ACHN (cell line): ENCODE measurements around the gene PLA2G12B.
"Not testable (repeated sequence)": the region's sequence is repeated elsewhere in the genome, so short reads cannot be mapped to it uniquely, and the experiment has no call there.

Experiments
- DNase-seq: peaks from one replicate; pipeline ENCODE4 v3.0.0-alpha.2; 2015
- in situ Hi-C: cut with HindIII; loops from 2 replicates; pipeline ENCODE4 v1.10.0; 2017; ENCODE audit warnings: low sequenced_read_pairs, low pct_ligation_motif_present, low pct_unique_long_range_greater_than_20kb

The PLA2G12B gene

DNA sequence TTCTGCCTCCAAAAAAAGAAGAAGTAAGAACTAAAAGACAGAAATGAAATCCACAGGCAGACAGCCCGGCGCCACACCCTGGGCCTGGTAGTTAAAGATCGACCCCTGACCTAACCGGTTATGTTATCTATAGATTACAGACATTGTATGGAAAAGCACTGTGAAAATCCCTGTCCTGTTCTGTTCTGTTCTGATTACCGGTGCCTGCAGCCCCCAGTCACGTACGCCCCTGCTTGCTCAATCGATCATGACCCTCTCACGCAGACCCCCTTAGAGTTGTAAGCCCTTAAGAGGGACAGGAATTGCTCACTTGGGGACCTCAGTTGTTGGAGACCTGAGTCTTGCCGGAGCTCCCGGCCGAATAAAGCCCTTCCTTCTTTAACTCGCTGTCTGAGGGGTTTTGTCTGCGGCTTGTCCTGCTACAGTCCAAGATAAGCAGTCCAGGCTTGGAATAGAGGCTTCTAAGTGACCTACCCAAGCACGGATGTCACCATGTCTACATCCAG lies 50.6 kb downstream of the PLA2G12B start:
- DNase-seq, in situ Hi-C loops: not testable (repeated sequence)

DNA sequence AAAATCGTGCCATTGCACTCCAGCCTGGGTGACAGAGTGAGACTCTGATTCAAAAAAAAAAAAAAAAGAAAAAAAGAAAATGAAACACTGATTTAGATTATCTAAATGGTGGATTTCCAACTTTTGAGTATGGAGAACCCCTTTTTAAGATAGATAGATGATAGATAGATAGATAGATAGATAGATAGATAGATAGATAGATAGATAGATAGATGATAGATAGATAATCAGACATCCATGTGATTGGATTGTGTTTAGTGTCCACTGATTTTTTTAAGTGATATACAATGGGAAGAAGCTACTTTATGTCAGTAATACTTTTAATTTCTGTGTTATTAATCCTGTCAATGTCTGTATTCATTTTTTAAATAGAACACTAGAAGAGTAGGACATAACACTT lies 55.1 kb downstream of the PLA2G12B start:
- in situ Hi-C loops, result no loop called here
- DNase-seq, result no peak

DNA sequence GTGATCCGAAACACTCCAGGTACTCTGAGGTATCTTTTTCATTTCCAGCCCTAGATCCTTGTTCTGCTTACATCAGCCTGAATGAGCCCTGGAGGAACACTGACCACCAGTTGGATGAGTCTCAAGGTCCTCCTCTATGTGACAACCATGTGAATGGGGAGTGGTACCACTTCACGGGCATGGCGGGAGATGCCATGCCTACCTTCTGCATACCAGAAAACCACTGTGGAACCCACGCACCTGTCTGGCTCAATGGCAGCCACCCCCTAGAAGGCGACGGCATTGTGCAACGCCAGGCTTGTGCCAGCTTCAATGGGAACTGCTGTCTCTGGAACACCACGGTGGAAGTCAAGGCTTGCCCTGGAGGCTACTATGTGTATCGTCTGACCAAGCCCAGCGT lies 56.0 kb downstream of the PLA2G12B start:
- in situ Hi-C loops, result no loop called here
- no peak for DNase-seq

DNA sequence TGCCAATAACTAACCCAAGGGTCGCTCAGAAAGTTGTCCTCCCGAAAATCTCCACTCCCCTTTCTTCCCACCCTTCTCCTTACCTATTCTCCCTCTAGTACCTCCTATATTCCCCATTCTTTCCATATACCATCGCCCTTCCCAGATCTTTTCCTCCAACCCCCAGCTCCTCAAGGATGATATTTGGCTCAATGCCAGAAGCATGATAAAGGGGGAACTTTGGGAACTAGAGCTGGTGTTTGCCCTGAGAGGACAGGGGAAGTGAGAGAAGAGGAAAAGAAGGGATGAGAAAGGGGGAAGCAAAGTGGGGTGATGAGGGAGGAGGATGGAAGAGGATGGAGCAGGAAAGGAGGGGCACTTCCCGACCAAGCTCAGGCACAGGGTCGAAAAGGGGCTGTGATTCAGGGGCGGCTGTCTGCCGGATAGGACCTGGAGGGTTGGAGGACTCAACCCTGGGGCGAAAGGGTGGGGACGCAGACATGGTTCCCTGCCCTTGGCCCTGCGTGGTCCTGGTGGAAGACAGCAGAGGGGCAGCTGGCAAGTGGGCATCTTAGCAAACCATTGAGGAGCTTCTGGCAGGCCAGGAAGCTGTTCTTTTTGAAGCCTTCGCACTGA lies 59.3 kb downstream of the PLA2G12B start:
- in situ Hi-C loops, result no loop called here
- DNase-seq, result no peak

DNA sequence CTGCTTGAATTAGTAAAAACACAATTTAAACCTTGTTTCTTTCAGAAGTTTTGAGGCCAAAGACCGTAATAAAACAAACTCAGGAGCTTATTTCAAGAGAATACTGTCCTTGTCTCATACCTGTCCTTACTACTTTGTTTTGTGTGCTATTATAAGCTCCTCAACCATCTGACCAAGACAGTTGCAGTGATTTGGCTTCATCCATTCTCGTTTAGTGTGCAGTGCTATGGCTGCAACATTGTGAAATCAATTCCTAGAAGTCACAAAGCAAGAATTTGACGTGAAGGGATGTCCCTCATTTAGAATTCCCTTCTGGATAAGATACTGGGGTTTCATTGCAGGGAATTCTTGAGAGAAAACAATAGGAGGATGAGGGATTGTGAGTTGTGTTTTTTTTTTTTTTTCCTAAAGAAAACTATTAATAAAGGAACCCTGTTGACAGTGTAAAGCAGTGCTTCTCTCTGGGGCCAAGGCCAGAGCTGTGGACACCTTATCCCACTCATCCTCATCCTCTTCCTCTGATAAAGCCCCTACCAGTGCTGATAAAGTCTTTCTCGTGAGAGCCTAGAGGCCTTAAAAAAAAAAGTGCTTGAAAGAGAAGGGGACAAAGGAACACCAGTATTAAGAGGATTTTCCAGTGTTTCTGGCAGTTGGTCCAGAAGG lies 61.3 kb downstream of the PLA2G12B start, which contains the start of gene OIT3:
TSS of gene OIT3 (plus strand) at position 604 of the 663 bp plus-strand sequence. CDS start 60 bp downstream, outside the sequence.
- in situ Hi-C loops, result no loop called here
- DNase-seq, result no peak

DNA sequence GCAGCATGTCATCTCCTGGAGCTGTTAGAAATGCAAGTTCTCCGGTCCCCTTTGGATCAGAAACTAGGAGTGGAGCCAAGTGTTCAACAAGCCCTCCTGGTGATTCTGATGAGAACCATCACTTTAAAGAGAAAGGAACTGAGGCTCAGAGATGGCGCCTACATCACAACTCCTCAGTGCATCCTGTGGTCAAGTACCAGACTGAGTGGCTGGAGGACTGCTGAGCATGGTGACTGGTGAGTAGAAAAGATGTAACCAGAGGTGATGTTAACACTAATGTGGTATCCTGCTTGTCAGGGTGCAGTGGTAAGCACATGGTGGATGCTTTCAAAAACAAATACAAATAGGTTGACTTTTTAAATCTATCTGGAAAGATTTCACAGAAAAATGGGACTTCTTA lies 64.5 kb downstream of the PLA2G12B start:
- DNase-seq, result no peak
- in situ Hi-C loops, result no loop called here

DNA sequence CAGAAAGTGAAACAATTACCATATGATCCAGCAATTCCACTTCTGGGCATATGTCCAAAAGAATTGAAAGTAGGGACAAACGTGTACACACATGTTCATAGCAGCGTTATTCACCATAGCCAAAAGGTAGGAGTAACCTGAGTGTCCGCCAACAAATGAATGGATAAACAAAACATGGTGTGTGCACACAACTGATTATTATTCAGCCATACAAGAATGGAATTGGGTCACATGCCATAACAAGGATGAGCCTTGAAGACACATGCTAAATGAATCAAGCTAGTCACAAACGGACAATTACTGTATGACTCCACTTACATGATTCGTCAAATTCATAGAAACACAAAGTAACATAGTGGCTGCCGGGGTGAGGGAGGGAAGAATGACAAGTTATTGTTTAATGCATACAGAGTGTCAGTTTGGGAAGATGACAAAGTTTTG lies 65.2 kb downstream of the PLA2G12B start:
- no peak for DNase-seq
- in situ Hi-C loops, result no loop called here

DNA sequence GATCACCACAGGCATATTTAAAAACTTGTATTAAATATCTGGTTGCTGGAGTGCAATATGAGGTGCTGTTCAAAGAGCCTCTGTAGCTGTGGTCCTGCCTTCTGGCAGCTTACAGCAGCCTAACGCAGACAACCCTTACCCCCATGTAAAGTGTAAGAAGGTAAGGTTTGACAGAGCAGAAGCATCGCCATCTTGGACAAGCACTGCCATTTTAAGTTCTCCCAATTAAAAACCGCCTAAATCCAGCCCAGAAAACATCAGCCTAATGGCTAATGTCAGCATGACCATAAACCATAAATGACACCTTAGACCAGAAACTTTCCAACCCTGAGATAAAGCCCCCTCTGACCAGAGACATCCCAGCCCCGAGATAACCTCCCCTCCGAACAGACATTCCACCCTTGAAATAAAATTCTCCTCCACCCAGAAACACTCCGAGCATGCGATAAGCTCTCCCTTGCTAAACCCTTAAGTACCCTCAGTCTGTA lies 66.4 kb downstream of the PLA2G12B start:
- no peak for DNase-seq
- in situ Hi-C loops, result no loop called here

DNA sequence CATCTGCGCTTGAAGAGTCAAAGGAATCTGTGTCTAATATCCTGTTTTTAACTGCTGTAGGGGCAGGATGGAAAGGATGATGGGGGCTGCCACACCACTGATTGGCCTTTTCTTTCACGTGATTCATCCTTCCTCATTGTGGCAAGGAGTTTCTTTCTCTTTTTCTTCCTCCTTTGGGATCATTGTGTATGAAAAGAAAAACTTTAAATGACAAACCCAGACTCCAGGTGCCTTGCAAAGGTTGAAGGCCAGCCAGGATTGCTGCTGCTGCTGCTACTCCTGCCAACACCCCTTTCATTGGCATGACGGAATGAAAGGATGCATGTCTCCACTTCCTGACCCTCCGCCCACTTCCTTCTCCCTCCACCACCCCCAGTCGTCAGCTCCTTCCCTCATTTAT lies 67.6 kb downstream of the PLA2G12B start:
- in situ Hi-C loops, result no loop called here
- no peak for DNase-seq

DNA sequence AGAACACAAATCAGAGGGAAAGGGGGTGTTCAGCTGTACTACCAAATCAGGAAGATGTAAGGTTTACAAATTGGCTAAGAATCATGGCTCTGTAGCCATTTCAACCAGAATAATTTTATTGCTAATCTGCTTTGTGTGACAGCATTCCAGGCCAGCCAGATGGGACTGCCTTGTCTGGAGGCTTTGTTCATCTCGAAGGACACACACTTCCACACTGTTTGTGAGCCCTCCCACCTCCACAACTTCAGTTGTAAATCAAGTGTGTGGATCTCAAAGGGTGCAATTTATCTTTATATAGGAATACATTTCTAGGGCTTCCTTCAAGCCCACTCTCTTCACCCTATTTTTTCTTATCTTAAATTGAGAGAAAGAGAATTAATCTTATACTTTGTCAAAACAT lies 68.0 kb downstream of the PLA2G12B start:
- no peak for DNase-seq
- in situ Hi-C loops, result no loop called here

DNA sequence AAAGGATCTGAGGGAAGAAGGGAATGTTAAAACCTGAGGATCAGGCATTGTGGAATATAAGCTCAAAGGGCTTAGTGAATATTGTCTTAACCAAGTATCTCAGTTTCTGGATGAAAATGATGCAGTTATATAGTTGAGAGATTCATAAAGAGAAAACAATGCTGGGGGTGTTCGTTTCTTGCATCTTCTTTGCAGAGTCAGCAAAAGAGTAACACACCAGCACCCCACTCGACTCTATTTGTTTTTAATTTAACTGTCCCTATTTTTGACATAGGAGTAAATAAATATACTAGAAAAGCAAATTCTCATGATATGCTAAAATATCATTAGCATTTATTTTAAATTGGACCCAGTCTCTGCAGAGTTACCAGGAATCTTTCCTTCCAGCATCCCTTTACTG lies 68.7 kb downstream of the PLA2G12B start:
- no peak for DNase-seq
- in situ Hi-C loops, result no loop called here
